Endothelial cell of umbilical vein (primary cell): ENCODE data around the gene CD300C.

Experiments used
- EZH2 ChIP-seq: IDR thresholded peaks from 2 replicates; pipeline ENCODE4 v1.6.1; 2012; ENCODE audit warnings: borderline replicate concordance, low read depth, mild to moderate bottlenecking, moderate library complexity, low read length, inconsistent platforms; ENCODE audit not compliant: severe bottlenecking
- MYC ChIP-seq: IDR thresholded peaks from one replicate; pipeline ENCODE4 v1.6.1; 2011; ENCODE audit warnings: mild to moderate bottlenecking, low read depth, low read length
- POLR2A ChIP-seq: IDR thresholded peaks from 2 replicates; pipeline ENCODE4 v1.6.1; 2012; ENCODE audit warnings: low read depth, mild to moderate bottlenecking, control low read depth, low read length
- TF ChIP-seq, protein P1 (sequence below), 2 donors: IDR thresholded peaks; 1 replicate in 1 of 2; 2 replicates in 1 of 2; pipeline ENCODE4 v1.5.1; 2011; ENCODE audit warnings: low read length in 2 of 2, mild to moderate bottlenecking in 2 of 2, moderate library complexity in 2 of 2, control low read depth in 1 of 2, inconsistent platforms in 1 of 2, low read depth in 1 of 2; ENCODE audit not compliant: insufficient read depth in 1 of 2; ENCODE audit errors: extremely low read depth in 1 of 2

DNA sequence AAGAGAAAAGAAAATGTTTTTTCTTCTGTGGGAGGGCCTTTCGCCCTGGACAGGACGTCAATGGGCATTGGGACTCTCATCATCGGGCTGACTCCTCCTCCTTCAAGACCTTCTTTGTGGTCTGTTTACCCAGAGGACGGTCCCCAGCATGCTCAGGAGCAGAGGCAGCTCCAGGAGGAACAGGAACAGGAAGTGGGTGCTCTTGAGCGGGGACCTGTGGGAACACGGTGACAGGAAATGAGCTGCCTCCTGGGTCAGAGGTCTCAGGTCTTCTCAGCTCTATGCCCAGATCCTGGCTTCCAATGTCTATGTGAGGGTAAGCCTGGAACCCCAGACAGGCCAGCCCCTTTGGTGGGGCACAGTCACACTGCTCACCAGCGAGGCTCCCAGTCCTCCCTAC lies 34.0 kb upstream of the CD300C start:
- TF ChIP-seq POLR2A: no peak
- TF ChIP-seq, protein P1, sequence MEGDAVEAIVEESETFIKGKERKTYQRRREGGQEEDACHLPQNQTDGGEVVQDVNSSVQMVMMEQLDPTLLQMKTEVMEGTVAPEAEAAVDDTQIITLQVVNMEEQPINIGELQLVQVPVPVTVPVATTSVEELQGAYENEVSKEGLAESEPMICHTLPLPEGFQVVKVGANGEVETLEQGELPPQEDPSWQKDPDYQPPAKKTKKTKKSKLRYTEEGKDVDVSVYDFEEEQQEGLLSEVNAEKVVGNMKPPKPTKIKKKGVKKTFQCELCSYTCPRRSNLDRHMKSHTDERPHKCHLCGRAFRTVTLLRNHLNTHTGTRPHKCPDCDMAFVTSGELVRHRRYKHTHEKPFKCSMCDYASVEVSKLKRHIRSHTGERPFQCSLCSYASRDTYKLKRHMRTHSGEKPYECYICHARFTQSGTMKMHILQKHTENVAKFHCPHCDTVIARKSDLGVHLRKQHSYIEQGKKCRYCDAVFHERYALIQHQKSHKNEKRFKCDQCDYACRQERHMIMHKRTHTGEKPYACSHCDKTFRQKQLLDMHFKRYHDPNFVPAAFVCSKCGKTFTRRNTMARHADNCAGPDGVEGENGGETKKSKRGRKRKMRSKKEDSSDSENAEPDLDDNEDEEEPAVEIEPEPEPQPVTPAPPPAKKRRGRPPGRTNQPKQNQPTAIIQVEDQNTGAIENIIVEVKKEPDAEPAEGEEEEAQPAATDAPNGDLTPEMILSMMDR (IDR thresholded peaks at IDR 0.05; ENCODE audit: extremely low read depth in 1 of 2, insufficient read depth in 1 of 2, low read depth in 1 of 2, low read length in 2 of 2): no peak
- TF ChIP-seq EZH2: no peak
- TF ChIP-seq MYC: no peak
